ENCODE results near the gene BCL2L2. TPM values are rescaled to one million over a fixed set of nuclear protein-coding genes. Genes with fewer than 3 reads are reported as not detected.
"Not testable (repeated sequence)": the region's sequence is repeated elsewhere in the genome, so short reads cannot be mapped to it uniquely, and the experiment has no call there.

The BCL2L2 gene
- total RNA-seq, 6 experiments from 2014 or later, result 8.8 to 15.8 (median 12.1) TPM

DNA sequence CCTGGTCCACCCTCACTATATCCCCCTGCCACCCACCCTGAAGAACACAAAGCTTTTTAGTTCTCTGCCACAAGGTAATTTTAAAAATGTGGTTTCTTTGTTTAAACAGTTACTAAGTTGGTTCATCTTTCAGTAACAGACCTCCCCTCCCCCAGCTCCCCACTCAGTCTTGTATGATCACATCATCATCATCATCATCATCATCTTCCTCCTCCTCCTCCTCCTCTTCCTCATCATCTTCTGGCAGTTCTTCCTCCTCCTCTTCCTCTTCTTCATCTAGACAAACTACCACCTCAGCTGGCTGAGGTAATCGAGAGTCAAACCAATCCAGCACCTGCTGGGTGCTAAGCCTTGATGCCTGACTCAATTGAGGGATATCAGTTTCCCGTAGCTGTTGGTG, 31.2 kb upstream of the BCL2L2 start:
- WGBS (ENCODE audit: insufficient coverage, low coverage, low lambda C conversion rate, missing lambda C conversion rate), result 83% methylated on average over 1 of the region's 2 CpGs
- H3K27me3 ChIP-seq, result no peaks in the 10 kb centered on the region
- no peak for ATAC-seq
- H3K4me3 ChIP-seq, result no peak overlapping the region
- no peak overlapping the region for H3K27ac ChIP-seq
- no peak for TF ChIP-seq POLR2A (IDR thresholded peaks at IDR 0.05)
- TF ChIP-seq, protein P1, sequence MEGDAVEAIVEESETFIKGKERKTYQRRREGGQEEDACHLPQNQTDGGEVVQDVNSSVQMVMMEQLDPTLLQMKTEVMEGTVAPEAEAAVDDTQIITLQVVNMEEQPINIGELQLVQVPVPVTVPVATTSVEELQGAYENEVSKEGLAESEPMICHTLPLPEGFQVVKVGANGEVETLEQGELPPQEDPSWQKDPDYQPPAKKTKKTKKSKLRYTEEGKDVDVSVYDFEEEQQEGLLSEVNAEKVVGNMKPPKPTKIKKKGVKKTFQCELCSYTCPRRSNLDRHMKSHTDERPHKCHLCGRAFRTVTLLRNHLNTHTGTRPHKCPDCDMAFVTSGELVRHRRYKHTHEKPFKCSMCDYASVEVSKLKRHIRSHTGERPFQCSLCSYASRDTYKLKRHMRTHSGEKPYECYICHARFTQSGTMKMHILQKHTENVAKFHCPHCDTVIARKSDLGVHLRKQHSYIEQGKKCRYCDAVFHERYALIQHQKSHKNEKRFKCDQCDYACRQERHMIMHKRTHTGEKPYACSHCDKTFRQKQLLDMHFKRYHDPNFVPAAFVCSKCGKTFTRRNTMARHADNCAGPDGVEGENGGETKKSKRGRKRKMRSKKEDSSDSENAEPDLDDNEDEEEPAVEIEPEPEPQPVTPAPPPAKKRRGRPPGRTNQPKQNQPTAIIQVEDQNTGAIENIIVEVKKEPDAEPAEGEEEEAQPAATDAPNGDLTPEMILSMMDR (IDR thresholded peaks at IDR 0.05), result no peak
- intact Hi-C loops (cut with DNase I), result no loop called here
- no peaks in the 10 kb centered on the region for H3K4me1 ChIP-seq
- DNase-seq, result no peak
- H3K9me3 ChIP-seq, result no peaks in the 10 kb centered on the region
- no peaks in the 10 kb centered on the region for H3K36me3 ChIP-seq

DNA sequence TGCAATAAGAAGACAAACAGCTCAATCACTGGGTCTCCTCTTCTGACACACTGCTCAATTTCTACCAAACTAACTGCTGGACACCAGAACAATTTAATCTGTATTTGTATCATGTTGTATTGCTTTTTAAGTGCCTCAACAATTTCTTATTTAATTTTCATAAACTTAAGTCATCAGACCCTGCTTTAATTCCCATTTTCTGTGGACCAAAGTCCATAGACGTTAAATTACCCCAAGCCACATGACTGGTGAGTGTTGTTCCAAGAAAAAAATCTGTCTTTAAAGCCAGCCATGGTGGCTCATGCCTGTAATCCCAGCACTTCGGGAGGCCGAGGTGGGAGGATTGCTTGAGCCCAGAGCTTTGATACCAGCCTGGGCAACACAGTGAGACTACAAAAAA, 29.4 kb upstream of the BCL2L2 start:
- Histone ChIP-seq H3K9me3 (no peaks in the 10 kb centered on the region), H3K36me3 (no peaks in the 10 kb centered on the region), H3K4me1 (no peaks in the 10 kb centered on the region), H3K27ac (no peak overlapping the region), H3K27me3 (no peaks in the 10 kb centered on the region), H3K4me3 (no peak overlapping the region)
- ATAC-seq (no peak), DNase-seq (no peak)
- TF ChIP-seq, protein P1 (IDR thresholded peaks at IDR 0.05), result no peak
- no peak for TF ChIP-seq POLR2A (IDR thresholded peaks at IDR 0.05)
- intact Hi-C loops (cut with DNase I), result no loop called here
- WGBS (ENCODE audit: insufficient coverage, low coverage, low lambda C conversion rate, missing lambda C conversion rate), result 72% methylated on average over 3 of the region's 3 CpGs

DNA sequence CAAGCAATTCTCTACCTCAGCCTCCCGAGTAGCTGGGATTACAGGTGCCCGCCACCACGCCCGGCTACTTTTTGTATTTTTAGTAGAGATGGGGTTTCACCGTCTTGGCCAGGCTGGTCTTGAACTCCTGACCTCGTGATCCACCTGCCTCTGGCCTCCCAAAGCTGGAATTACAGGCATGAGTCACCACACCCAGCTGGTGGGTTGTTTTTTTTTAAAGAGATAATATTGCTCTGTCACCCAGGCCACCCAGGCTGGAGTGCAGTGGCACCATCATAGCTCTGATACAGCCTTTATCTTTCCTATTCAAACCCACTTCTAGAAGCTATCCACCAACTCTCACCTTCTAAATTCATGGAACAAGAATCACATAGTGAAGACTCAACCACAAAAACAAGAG, 28.7 kb upstream of the BCL2L2 start:
- H3K4me1 ChIP-seq; H3K4me3 ChIP-seq; H3K27ac ChIP-seq; H3K36me3 ChIP-seq; H3K9me3 ChIP-seq; ATAC-seq; intact Hi-C loops (cut with DNase I); H3K27me3 ChIP-seq; DNase-seq: not testable (repeated sequence)
- 90% methylated on average over 2 of the region's 6 CpGs for WGBS (ENCODE audit: insufficient coverage, low coverage, low lambda C conversion rate, missing lambda C conversion rate)

DNA sequence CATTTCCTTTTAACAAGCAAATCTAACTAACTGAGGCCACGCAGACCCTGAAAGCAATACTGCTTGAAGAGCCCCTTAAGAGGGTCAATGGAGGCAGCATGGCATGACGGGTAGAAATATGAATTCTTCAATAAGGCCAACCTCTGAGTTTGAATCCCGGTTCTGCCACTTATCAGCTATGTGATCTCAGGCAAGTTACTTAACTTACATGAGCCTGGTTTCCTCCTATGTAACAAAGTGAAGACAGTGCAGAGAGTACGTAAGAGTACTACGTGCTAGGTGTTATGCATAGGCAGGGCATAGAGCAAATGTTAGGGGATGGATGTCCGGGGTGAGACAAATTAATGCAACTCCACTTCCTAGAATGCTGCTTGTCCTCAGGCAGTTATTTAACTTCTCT, 25.4 kb upstream of the BCL2L2 start:
- intact Hi-C loops (cut with DNase I), result no loop called here
- H3K4me3 ChIP-seq, result no peak overlapping the region
- no peaks in the 10 kb centered on the region for H3K27me3 ChIP-seq
- peaks cover 0 to 11% (median 0%) of the 10 kb centered on the region in 4 donors for H3K4me1 ChIP-seq
- TF ChIP-seq POLR2A (IDR thresholded peaks at IDR 0.05), result no peak
- TF ChIP-seq, protein P1 (IDR thresholded peaks at IDR 0.05), result no peak
- H3K36me3 ChIP-seq, result no peaks in the 10 kb centered on the region
- H3K9me3 ChIP-seq, result no peaks in the 10 kb centered on the region
- H3K27ac ChIP-seq, result no peak overlapping the region
- ATAC-seq (no peak), DNase-seq (no peak)
- WGBS (ENCODE audit: insufficient coverage, low coverage, low lambda C conversion rate, missing lambda C conversion rate), result 98% methylated on average over 6 of the region's 6 CpGs

DNA sequence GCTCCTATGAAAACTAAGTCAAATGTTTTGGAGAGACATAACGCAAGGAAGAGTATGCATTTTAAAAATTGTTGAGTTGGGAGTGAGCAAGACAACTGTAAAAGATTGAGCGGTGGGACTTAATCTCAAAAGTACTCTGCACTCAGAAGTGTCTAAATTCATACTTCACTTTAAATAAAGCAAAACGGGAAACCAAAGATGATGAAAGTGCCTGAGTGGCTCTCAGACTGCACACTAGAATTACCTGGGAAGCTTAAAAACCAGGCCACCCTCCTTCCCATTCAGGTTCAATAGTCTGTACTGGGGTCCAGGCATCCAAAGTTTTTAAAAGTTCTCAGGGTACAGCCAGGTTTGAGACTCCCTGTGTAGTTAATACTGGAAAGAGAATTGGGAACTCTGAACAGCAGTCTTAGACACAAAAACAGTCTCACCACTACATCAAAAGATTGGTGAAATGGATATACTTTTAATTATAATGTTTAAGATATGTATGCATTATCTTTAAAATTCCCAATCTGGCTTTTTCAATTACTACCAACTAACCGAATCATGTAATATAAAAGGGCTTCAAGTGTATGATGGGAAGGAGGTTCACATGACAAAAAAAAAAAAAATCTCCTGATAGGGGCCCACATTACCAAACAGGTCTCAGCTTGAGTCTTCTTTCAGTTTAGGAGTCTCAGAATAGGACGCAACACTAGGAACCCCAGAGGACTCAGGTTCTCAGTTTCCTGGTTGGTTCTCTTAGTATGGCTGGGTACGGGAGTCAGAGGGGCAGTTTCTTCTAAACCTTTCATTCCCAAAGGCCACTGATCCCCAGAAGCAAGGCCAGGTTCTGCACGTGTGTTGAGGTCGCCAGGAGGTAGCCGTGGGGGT, 21.7 kb upstream of the BCL2L2 start:
- Histone ChIP-seq H3K27me3 (no peaks in the 10 kb centered on the region), H3K4me3 (peak overlapping the region; percentile 83 to 89 (median 83)), H3K4me1 (peaks cover 0 to 18% (median 3%) of the 10 kb centered on the region in 4 donors), H3K9me3 (no peaks in the 10 kb centered on the region), H3K36me3 (no peaks in the 10 kb centered on the region), H3K27ac (peak overlapping the region; percentile 93 to 95 (median 94))
- DNase-seq (no peak), ATAC-seq (peak in 2 of 4 donors; percentile 1 to 4)
- TF ChIP-seq, protein P1 (IDR thresholded peaks at IDR 0.05), result no peak
- TF ChIP-seq POLR2A (IDR thresholded peaks at IDR 0.05), result no peak
- intact Hi-C loops (cut with DNase I), result no loop called here
- 29% methylated on average over 8 of the region's 9 CpGs for WGBS (ENCODE audit: insufficient coverage, low coverage, low lambda C conversion rate, missing lambda C conversion rate)

All from right lobe of liver (tissue), 6 donors.